IPS-18c (cell line): ENCODE measurements around the gene HDLBP.
"Not testable (repeated sequence)": the region's sequence is repeated elsewhere in the genome, so short reads cannot be mapped to it uniquely, and the experiment has no call there.

Experiments used
- H3K4me3 ChIP-seq: 2 replicates; pipeline ENCODE4 v1.7.0; 2013; ENCODE audit warnings: low read depth, mild to moderate bottlenecking, low read length, moderate library complexity; ENCODE audit not compliant: insufficient read depth
- H3K9me3 ChIP-seq: one replicate; pipeline ENCODE4 v1.6.1; 2013; ENCODE audit warnings: mild to moderate bottlenecking, low read length, moderate library complexity; ENCODE audit not compliant: control insufficient read depth, insufficient read depth

Gene HDLBP

GRCh38 chr2:241291153-241291552 lies 24.3 kb downstream of the HDLBP start:
- H3K9me3 ChIP-seq, result no peaks in the 10 kb centered on the region
- no peak overlapping the region for H3K4me3 ChIP-seq

GRCh38 chr2:241289597-241289996 lies 25.9 kb downstream of the HDLBP start:
- H3K9me3 ChIP-seq, result no peaks in the 10 kb centered on the region
- no peak overlapping the region for H3K4me3 ChIP-seq

GRCh38 chr2:241289053-241289452 lies 26.4 kb downstream of the HDLBP start:
- Histone ChIP-seq H3K9me3 (no peaks in the 10 kb centered on the region), H3K4me3 (no peak overlapping the region)

GRCh38 chr2:241288324-241288888 lies 27.1 kb downstream of the HDLBP start:
- Histone ChIP-seq H3K9me3 (no peaks in the 10 kb centered on the region), H3K4me3 (no peak overlapping the region)

- Histone ChIP-seq H3K4me3 (no peak overlapping the region), H3K9me3 (no peaks in the 10 kb centered on the region)
These were observed 29.0 kb downstream of the HDLBP start for GRCh38 chr2:241286348-241287090.

- no peaks in the 10 kb centered on the region for H3K9me3 ChIP-seq
- H3K4me3 ChIP-seq, result no peak overlapping the region
These were observed 29.9 kb downstream of the HDLBP start for GRCh38 chr2:241285596-241285995.

GRCh38 chr2:241282555-241282954 lies 32.9 kb downstream of the HDLBP start:
- Histone ChIP-seq H3K4me3 (no peak overlapping the region), H3K9me3 (no peaks in the 10 kb centered on the region)

GRCh38 chr2:241280291-241280690 lies 35.2 kb downstream of the HDLBP start:
- no peak overlapping the region for H3K4me3 ChIP-seq

GRCh38 chr2:241279828-241280227 lies 35.6 kb downstream of the HDLBP start:
- Histone ChIP-seq H3K9me3 (no peaks in the 10 kb centered on the region), H3K4me3 (no peak overlapping the region)

More at GRCh38 chr2:241280291-241280690, 35.2 kb downstream of the HDLBP start:
- no peaks in the 10 kb centered on the region for H3K9me3 ChIP-seq

- Histone ChIP-seq H3K4me3 (no peak overlapping the region), H3K9me3 (no peaks in the 10 kb centered on the region)
These were observed 36.1 kb downstream of the HDLBP start for GRCh38 chr2:241279413-241279812.

GRCh38 chr2:241278306-241278705 lies 37.2 kb downstream of the HDLBP start:
- H3K9me3 ChIP-seq, H3K4me3 ChIP-seq: not testable (repeated sequence)

- Histone ChIP-seq H3K4me3 (no peak overlapping the region), H3K9me3 (no peaks in the 10 kb centered on the region)
These were observed 39.6 kb downstream of the HDLBP start for GRCh38 chr2:241275910-241276309.

GRCh38 chr2:241275504-241275903 lies 40.0 kb downstream of the HDLBP start:
- no peaks in the 10 kb centered on the region for H3K9me3 ChIP-seq
- no peak overlapping the region for H3K4me3 ChIP-seq

- Histone ChIP-seq H3K9me3 (no peaks in the 10 kb centered on the region), H3K4me3 (no peak overlapping the region)
These were observed 41.3 kb downstream of the HDLBP start for GRCh38 chr2:241274127-241274526.

GRCh38 chr2:241273210-241274020 lies 42.1 kb downstream of the HDLBP start:
- Histone ChIP-seq H3K9me3 (no peaks in the 10 kb centered on the region), H3K4me3 (peak overlapping the region; percentile 72)

GRCh38 chr2:241272303-241273209 lies 42.9 kb downstream of the HDLBP start:
- no peaks in the 10 kb centered on the region for H3K9me3 ChIP-seq
- peak overlapping the region; percentile 72 for H3K4me3 ChIP-seq

GRCh38 chr2:241271706-241272302 lies 43.7 kb downstream of the HDLBP start:
- no peaks in the 10 kb centered on the region for H3K9me3 ChIP-seq
- peak overlapping the region; percentile 59 for H3K4me3 ChIP-seq
